ENCODE results near the gene CHMP5.

GRCh38 chr9:33249087-33249658, 15.7 kb upstream of the CHMP5 start:
- TF ChIP-seq CTCF (conservative IDR thresholded peaks at IDR 0.05; ENCODE audit: low read length): peak; percentile 43; the same call in 1 of the 2 replicates
- no peak for TF ChIP-seq EZH2phosphoT487 (IDR thresholded peaks at IDR 0.05; ENCODE audit: borderline replicate concordance, low read depth, low read length)
